GM12891 (cell line): ENCODE results near the gene TBRG4.

Source experiments
- POLR2A ChIP-seq: IDR thresholded peaks from 2 replicates; pipeline ENCODE4 v1.6.1; 2011; ENCODE audit warnings: low read depth, low read length, control low read depth
- POLR2AphosphoS5 ChIP-seq: IDR thresholded peaks from 2 replicates; pipeline ENCODE4 v1.6.1; 2011; ENCODE audit warnings: low read depth, low read length, control low read depth
- POU2F2 ChIP-seq: IDR thresholded peaks from 2 replicates; pipeline ENCODE4 v1.6.1; 2011; ENCODE audit warnings: low read depth, mild to moderate bottlenecking, control low read depth, low read length, moderate library complexity
- TAF1 ChIP-seq: IDR thresholded peaks from 2 replicates; pipeline ENCODE4 v1.6.1; 2011; ENCODE audit warnings: low read depth, low read length, control low read depth

DNA sequence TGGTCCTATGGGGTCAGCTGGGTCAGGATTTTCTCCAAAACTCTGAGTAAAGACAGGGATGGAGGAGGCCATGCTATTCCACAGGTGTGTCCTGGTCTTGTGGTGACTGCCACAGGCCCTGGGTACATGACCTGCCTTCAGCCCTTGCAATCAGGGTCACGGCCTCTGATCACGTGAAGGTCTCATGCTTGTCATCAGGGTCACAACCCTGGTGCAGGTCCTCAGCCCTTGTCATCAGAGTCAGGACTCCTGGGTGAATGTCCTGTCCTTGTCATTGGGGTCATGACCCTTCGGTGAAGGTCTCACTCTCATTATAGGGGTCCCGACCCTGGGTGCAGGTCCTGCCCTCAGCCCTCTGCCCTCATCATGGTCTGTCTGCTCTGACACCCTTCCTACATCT lies 21.9 kb upstream of the TBRG4 start:
- no peak for TF ChIP-seq POLR2AphosphoS5
- no peak for TF ChIP-seq POLR2A
- no peak for TF ChIP-seq TAF1
- no peak for TF ChIP-seq POU2F2
